Amygdala (tissue), 56 donors: ENCODE data around the gene SMAD6.

ENCODE experiments used
- DNase-seq, 56 donors: peaks; one replicate each; lab custom pipeline; 2025; lab: John Stamatoyannopoulos, UW

The SMAD6 gene

DNA sequence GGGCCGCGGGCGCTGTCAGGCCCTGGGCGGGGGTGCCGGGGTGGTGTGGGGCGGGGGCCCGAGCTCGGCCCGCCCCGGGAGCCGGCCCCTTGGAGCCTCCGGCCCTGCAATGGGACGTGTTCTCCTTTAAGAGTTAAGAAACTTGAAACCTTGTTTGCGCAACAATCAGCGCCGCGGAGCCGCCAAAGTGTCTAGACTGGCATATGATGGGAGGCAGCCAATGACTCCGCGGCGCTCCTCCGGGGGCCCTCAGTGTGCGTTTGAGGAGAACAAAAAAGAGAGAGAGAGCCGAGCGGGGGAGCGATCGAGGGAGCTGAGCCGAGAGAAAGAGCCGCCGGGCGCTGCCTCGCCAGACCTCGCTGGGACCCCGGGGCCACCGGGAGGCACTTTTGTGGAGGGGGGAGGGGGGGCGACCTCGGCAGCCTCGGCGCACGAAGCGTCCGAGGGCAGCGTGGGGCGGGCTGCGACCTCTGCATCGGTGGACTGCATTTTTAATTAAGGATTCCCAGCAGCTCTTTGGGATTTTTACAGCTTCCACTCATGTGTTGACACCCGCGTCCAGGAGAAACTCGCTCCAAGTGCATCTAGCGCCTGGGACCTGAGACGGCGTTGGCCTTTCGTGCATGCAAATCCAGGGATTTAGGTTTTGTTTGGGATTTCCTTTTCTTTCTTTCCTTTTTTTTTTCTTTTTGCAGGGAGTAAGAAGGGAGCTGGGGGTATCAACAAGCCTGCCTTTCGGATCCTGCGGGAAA is at the start of gene SMAD6:
Gene SMAD6 (plus strand): TSS at position 202 of the 752 bp plus-strand sequence. CDS start 1,023 bp downstream, outside the sequence.
- peak in 53 of 56 donors; percentile 9 to 87 (median 66) for DNase-seq

- no peak for DNase-seq
These were observed 49.2 kb upstream of the SMAD6 start for GRCh38 chr15:66652806-66653205.

DNA sequence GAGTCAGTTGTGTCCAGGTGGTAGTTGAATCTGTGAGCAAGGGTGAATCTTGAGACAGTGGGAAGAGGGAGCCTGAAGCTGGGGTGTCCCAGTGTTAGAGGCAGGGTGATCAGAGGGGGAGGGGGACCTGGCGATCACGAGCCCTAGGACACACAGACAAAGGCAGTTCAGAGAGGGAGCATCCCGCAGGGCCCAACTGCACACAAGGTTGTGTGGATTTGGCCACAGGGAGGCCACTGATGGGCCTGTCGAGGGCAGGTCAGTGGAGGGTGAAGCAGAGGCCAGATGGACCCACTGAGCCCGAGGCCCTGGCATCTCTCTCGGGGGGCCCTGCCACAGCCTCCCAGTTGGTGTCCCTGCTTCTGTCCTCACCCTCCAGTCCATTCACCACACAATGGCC is 48.6 kb upstream of the SMAD6 start:
- no peak for DNase-seq

- no peak for DNase-seq
These were observed 48.2 kb upstream of the SMAD6 start for GRCh38 chr15:66653852-66654251.

DNA sequence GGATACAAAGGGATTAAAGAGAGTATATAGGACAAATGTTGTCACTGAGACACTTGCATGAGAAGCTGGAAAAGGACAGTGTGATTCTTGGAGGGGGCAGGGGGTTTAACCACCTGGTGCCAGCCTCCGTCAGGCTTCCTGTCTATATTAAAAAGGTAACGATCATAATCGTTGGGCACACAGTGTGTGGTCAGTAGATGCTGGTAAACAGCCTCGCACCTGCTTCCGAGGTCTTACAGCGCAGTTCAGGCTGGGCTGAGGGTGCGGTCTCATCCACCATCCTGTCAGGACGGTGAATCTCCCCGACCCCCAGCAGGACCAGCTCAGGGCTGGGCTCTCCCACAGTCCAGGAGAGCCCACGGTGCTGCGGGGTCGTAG is 47.7 kb upstream of the SMAD6 start:
- no peak for DNase-seq

DNA sequence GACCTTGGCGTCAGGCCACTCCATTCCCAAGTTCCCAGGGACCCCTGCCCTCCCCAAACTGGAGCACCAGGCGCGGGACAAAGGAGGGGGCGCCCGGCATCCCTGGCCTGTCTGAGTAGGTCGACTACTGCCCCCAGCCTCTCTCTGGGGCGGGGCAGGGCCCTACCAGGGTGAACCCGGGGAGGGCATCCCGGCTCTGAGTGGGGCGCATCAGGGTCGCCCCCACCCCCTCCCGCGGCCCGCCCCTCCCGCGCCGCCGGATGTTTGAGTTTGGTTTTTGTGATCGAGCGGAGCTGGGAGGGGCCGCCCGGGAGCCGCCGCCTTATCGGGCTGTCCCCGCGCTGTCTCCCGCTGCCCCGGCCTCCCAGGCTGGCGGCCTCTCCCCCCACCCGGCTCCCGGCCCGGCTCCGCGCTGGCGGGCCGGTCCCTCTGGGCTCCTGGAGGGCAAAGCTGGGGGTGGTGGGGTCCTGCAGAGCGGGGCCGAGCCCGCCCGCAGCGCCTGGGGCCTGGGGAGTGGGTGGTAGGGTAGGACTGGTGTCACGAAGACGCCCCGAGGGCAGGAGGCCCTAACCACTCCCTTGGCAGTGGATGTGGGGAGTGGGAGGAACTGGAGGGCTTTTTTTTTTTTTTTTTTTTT is 47.2 kb upstream of the SMAD6 start:
- DNase-seq = no peak

- DNase-seq = no peak
These were observed 46.5 kb upstream of the SMAD6 start for GRCh38 chr15:66655511-66655910.

GRCh38 chr15:66655997-66656396 is 46.0 kb upstream of the SMAD6 start:
- no peak for DNase-seq

DNA sequence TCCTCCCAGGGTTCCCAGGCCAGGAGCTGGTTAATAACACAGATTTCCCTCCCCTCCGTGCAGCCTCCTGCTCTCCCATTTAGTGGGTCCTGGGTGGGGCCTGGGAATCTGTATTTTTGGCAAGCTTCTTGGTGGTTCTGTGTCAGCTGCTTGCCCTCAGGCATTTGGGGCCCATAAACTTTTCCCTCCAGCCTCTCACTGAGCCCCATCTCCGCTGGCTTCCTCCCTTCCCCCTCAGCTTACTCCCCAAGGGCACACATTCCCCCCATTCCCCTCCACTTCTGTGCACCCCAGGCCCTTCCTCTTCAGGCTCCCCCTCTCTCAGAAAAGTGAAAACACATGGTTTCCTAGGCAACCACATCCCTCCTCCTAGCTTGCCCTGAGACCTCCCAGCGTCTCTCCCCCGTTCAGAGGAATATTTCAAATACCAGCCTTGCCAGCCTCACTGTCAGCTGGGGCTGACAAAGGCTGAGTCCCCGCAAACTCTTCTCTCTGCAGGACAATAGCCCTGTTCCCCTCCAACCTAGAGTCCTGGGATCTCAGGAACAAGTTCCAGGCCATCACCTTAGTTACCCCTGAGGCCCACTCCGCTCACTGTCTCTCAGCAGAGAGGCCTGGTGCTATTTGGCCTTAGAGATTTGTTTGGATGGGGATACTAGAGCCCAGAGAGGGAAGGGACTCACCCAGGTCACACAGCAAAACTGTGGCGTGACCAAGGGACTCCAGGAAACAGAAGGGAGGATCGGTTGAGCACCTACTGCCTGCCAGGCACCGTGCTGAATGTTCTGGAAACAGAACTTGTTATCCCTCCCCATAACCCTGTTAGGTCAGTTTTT is 44.6 kb upstream of the SMAD6 start:
- no peak for DNase-seq

GRCh38 chr15:66658044-66658443 is 44.0 kb upstream of the SMAD6 start:
- no peak for DNase-seq

GRCh38 chr15:66658855-66659254 is 43.2 kb upstream of the SMAD6 start:
- DNase-seq = no peak

GRCh38 chr15:66659384-66659783 is 42.7 kb upstream of the SMAD6 start:
- no peak for DNase-seq

GRCh38 chr15:66661432-66662096 is 40.5 kb upstream of the SMAD6 start:
- no peak for DNase-seq

- no peak for DNase-seq
These were observed 39.5 kb upstream of the SMAD6 start for GRCh38 chr15:66662522-66662921.

- DNase-seq = no peak
These were observed 38.4 kb upstream of the SMAD6 start for GRCh38 chr15:66663664-66664063.

GRCh38 chr15:66670175-66670574 is 31.9 kb upstream of the SMAD6 start:
- no peak for DNase-seq

- DNase-seq = no peak
These were observed 31.1 kb upstream of the SMAD6 start for GRCh38 chr15:66670762-66671580.

- no peak for DNase-seq
These were observed 29.2 kb upstream of the SMAD6 start for GRCh38 chr15:66672867-66673266.

DNA sequence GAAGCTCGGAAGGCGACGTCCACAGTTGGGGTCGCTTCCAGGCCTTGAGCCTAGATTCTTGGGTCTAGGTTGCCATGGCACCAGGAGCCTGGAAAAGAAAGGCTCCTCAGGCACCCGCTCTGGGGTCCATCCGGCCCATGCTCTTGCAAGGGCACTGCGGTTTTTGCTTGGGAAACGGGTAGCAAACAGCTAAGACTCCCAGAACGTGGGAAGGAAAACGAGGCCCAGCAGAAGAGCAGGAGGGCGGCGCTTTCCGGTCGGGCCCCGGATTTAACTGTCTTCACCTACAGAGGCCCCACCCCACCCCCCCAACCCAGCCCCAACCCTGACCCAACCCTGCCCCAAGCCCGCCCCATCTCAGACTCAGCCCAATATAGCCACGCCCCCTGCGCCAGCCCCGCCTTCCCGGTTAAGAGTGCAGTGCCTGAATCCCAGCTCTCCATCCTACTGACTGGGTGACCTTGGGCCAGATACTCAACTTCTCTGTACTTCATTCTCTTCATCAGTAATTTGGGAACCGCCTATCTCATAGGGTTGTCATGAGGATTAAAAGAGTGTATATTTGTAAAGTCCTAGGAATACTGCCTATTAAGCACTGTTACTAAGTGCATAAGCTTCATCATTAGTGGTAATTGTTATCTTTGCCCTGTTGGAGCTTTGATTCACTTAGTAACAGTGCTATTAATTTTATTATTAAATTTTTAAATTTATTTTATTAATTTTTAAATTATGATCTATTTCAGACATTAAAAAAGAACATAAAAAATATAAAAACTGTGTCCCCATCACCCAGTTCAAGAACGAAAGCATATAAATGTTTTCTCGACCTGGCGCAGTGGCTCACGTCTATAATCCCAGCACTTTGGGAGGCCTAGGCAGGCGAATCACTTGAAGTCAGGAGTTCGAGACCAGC is 28.4 kb upstream of the SMAD6 start:
- DNase-seq = no peak
